MCF 10A (cell line): ENCODE data around the gene PNPO. TPM values are rescaled to one million over a fixed set of nuclear protein-coding genes. Genes with fewer than 3 reads are reported as not detected.
A peak's percentile ranks its signal among the peaks of the same experiment; 100 is the strongest.

Experiments
- BruUV-seq: library from RNA; stranded (reverse); fragments of 400-500 nt; replicated peaks from 2 replicates; lab custom pipeline; 2021; lab: Mats Ljungman, UMichigan
- CTCF ChIA-PET: fragments of 300-600 bp; sonication (Branson Sonifier 250); formaldehyde crosslinking; extraction: SDS; loops from one replicate; lab custom pipeline; 2021; ENCODE audit warnings: antibody characterized with exemption, inconsistent platforms; lab: Yijun Ruan, JAX
- POLR2A ChIA-PET: fragments of 300-600, 350-650 bp; sonication (Branson Sonifier 250); formaldehyde crosslinking; extraction: SDS; loops from one replicate; lab custom pipeline; 2020; ENCODE audit warnings: antibody characterized with exemption, inconsistent platforms; lab: Yijun Ruan, JAX
- DNase-seq: peaks from one replicate; pipeline ENCODE4 v3.0.0-alpha.2; 2018; ENCODE audit not compliant: unreplicated experiment
- H3K27ac Mint-ChIP-seq: one replicate; pipeline ENCODE4 v1.8.0; 2022; ENCODE audit warnings: mild to moderate bottlenecking, low read depth, mixed read lengths; ENCODE audit not compliant: unreplicated experiment
- H3K27me3 Mint-ChIP-seq: one replicate; pipeline ENCODE4 v1.8.0; 2022; ENCODE audit warnings: mixed read lengths; ENCODE audit not compliant: insufficient read depth, unreplicated experiment
- H3K36me3 Mint-ChIP-seq: one replicate; pipeline ENCODE4 v1.8.0; 2022; ENCODE audit warnings: mild to moderate bottlenecking, moderate library complexity, mixed read lengths; ENCODE audit not compliant: insufficient read depth, unreplicated experiment
- H3K4me1 Mint-ChIP-seq: one replicate; pipeline ENCODE4 v1.8.0; 2022; ENCODE audit warnings: mixed read lengths; ENCODE audit not compliant: insufficient read depth, unreplicated experiment
- H3K4me3 Mint-ChIP-seq: one replicate; pipeline ENCODE4 v1.8.0; 2022; ENCODE audit warnings: mild to moderate bottlenecking, moderate library complexity, mixed read lengths; ENCODE audit not compliant: unreplicated experiment
- H3K9me3 Mint-ChIP-seq: one replicate; pipeline ENCODE4 v1.8.0; 2022; ENCODE audit warnings: mixed read lengths; ENCODE audit not compliant: unreplicated experiment
- CTCF ChIP-seq: fragments of 200-600 bp; IDR thresholded peaks from one replicate; pipeline ENCODE4 v1.8.0; 2022; ENCODE audit warnings: antibody characterized with exemption, mild to moderate bottlenecking; ENCODE audit not compliant: unreplicated experiment
- intact Hi-C: fragments of 100-400 bp; cut with micrococcal nuclease; formaldehyde crosslinking; loops from 2 replicates; pipeline ENCODE4 v1.14.1; 2022
- total RNA-seq: library from RNA; stranded (reverse); gene quantifications from 2 replicates; pipeline ENCODE4 v1.2.3, GENCODE V29; 2022

The PNPO gene
- total RNA-seq, 1 experiment from 2014 or later: 58.4 TPM

GRCh38 chr17:47953909-47954308, 12.5 kb downstream of the PNPO start:
- H3K4me1 Mint-ChIP-seq: peaks cover 33% of the 10 kb centered on the region

GRCh38 chr17:47955497-47956461, 14.4 kb downstream of the PNPO start:
- H3K4me3 Mint-ChIP-seq: peak overlapping the region; percentile 47
- peak overlapping the region; percentile 57 for H3K27ac Mint-ChIP-seq
- no peaks in the 10 kb centered on the region for H3K27me3 Mint-ChIP-seq
- BruUV-seq: no TSS peak
- no peak for TF ChIP-seq CTCF
- POLR2A ChIA-PET: interaction anchor here (0.8 to 11.7 kb wide), 11 partner anchors 6 to 124 kb away, joined by 3 to 256 read pairs (median 9); partner anchors contain the start of genes CDK5RAP3, LRRC46, MRPL10 and PNPO
- DNase-seq: peak; percentile 88
- intact Hi-C loops: no loop called here
- H3K4me1 Mint-ChIP-seq: peaks cover 30% of the 10 kb centered on the region
- peaks cover 13% of the 10 kb centered on the region for H3K36me3 Mint-ChIP-seq
- H3K9me3 Mint-ChIP-seq: no peaks in the 10 kb centered on the region
- CTCF ChIA-PET: interaction anchor here (0.5 to 15.6 kb wide), 7 partner anchors 7 to 1205 kb away, joined by 3 to 336 read pairs (median 4); partner anchors contain the start of gene CDK5RAP3

More at GRCh38 chr17:47953909-47954308, 12.5 kb downstream of the PNPO start:
- intact Hi-C loops: no loop called here
- H3K27ac Mint-ChIP-seq: no peak overlapping the region
- H3K36me3 Mint-ChIP-seq: peaks cover 13% of the 10 kb centered on the region
- TF ChIP-seq CTCF: no peak
- ChIA-PET CTCF (interaction anchor here (0.6 to 15.6 kb wide), 5 partner anchors 13 to 112 kb away, joined by 3 to 336 read pairs (median 4); partner anchors contain the start of genes CDK5RAP3 and PNPO), POLR2A (interaction anchor here (0.7 to 11.7 kb wide), 6 partner anchors 11 to 939 kb away, joined by 3 to 256 read pairs (median 6); partner anchors contain the start of genes CDK5RAP3, PNPO and SP2)
- no peak for DNase-seq
- H3K4me3 Mint-ChIP-seq: no peak overlapping the region
- no TSS peak for BruUV-seq
- H3K9me3 Mint-ChIP-seq: no peaks in the 10 kb centered on the region
- H3K27me3 Mint-ChIP-seq: no peaks in the 10 kb centered on the region

GRCh38 chr17:47956791-47957590, 15.6 kb downstream of the PNPO start:
- peaks cover 30% of the 10 kb centered on the region for H3K4me1 Mint-ChIP-seq
- no peaks in the 10 kb centered on the region for H3K27me3 Mint-ChIP-seq
- intact Hi-C loops: no loop called here
- CTCF ChIA-PET: interaction anchor here (0.6 to 15.6 kb wide), 6 partner anchors 8 to 115 kb away, joined by 3 to 336 read pairs (median 4); partner anchors contain the start of gene CDK5RAP3
- DNase-seq: peak; percentile 35
- H3K9me3 Mint-ChIP-seq: peaks cover 3% of the 10 kb centered on the region
- H3K27ac Mint-ChIP-seq: peak overlapping the region; percentile 57
- H3K4me3 Mint-ChIP-seq: peak overlapping the region; percentile 47
- no TSS peak for BruUV-seq
- POLR2A ChIA-PET: interaction anchor here (0.5 to 11.7 kb wide), 13 partner anchors 8 to 1255 kb away, joined by 3 to 256 read pairs (median 4); partner anchors contain the start of genes CDK5RAP3 and PNPO
- no peak for TF ChIP-seq CTCF
- H3K36me3 Mint-ChIP-seq: peaks cover 13% of the 10 kb centered on the region
